Measurements from ENCODE around the gene NCAM2.
A peak's percentile ranks its signal among the peaks of the same experiment; 100 is the strongest.

Gene NCAM2

DNA sequence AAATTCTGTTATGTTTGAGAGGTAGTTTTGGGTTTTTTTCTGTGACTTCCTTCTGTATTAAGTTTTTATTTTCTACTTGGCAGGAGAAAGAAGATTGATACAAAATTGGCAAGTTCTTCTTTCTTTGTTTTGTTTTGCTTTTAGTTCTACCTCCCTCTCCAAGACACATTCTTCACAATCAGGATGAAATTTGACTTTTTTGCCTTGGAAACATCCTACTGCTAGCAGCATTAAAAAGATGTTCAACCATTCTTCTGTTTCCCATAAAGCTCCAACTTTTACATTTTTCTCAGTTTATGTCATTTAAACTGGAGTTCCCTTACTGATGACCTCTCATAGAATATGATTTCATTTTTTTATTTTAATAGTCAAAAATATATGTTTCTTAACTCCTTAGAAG lies 234.8 kb downstream of the NCAM2 start:
- no peak for DNase-seq (ENCODE audit: low read depth)
- H3K4me3 ChIP-seq (ENCODE audit: low read depth, low read length), result no peak overlapping the region
- TF ChIP-seq, protein P1, sequence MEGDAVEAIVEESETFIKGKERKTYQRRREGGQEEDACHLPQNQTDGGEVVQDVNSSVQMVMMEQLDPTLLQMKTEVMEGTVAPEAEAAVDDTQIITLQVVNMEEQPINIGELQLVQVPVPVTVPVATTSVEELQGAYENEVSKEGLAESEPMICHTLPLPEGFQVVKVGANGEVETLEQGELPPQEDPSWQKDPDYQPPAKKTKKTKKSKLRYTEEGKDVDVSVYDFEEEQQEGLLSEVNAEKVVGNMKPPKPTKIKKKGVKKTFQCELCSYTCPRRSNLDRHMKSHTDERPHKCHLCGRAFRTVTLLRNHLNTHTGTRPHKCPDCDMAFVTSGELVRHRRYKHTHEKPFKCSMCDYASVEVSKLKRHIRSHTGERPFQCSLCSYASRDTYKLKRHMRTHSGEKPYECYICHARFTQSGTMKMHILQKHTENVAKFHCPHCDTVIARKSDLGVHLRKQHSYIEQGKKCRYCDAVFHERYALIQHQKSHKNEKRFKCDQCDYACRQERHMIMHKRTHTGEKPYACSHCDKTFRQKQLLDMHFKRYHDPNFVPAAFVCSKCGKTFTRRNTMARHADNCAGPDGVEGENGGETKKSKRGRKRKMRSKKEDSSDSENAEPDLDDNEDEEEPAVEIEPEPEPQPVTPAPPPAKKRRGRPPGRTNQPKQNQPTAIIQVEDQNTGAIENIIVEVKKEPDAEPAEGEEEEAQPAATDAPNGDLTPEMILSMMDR (IDR thresholded peaks at IDR 0.05; ENCODE audit: control insufficient read depth, extremely low read depth, insufficient read depth), result no peak

GRCh38 chr21:21236996-21237395 lies 238.8 kb downstream of the NCAM2 start:
- no peak for DNase-seq (ENCODE audit: low read depth)
- TF ChIP-seq, protein P1 (IDR thresholded peaks at IDR 0.05; ENCODE audit: control insufficient read depth, extremely low read depth, insufficient read depth), result no peak

GRCh38 chr21:21238629-21239400 lies 240.6 kb downstream of the NCAM2 start:
- TF ChIP-seq, protein P1 (IDR thresholded peaks at IDR 0.05; ENCODE audit: control insufficient read depth, extremely low read depth, insufficient read depth), result 0 out of 2 replicates have a peak, but pooled peaks have one; percentile 4
- no peak overlapping the region for H3K4me3 ChIP-seq (ENCODE audit: low read depth, low read length)
- peak; percentile 95 for DNase-seq (ENCODE audit: low read depth)

More at GRCh38 chr21:21236996-21237395, 238.8 kb downstream of the NCAM2 start:
- no peak overlapping the region for H3K4me3 ChIP-seq (ENCODE audit: low read depth, low read length)

DNA sequence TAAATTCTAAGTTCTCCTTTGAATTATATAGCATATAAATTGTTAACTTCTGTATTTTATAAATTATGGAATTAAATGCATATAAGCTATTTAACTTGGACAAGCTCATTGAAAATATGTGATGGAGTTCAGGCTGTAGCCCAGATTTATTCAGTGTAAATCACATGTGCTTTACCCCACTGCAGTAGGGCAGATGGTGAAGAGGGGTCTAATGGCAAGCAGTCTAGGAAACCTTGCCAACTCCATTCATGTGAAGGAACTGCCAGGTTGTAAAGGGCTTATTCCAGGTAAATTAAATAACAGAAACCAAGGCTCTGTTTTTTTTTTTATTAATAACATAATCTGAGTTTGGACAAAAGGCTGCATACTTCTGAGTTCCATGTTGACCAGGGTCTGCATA lies 243.2 kb downstream of the NCAM2 start:
- DNase-seq (ENCODE audit: low read depth), result no peak
- no peak overlapping the region for H3K4me3 ChIP-seq (ENCODE audit: low read depth, low read length)
- TF ChIP-seq, protein P1 (IDR thresholded peaks at IDR 0.05; ENCODE audit: control insufficient read depth, extremely low read depth, insufficient read depth), result no peak

DNA sequence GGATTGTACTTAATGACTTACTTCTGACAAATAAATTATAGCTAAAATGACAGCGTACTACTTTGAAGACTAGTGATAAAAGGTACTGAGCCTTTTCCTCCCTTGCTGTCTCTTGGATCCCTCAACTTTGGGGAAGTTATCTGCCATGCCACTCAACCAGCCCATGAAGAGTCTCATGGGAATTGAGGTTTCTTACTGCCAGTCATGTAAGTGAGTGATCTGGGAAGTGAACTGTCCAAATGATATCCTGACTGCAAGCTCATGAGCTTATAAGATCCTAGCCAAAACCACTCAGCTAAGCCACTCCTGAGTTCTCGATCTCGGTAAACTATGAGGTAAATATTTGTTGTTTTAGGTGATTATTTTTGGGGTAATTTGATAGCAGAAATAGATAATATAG lies 247.8 kb downstream of the NCAM2 start:
- no peak overlapping the region for H3K4me3 ChIP-seq (ENCODE audit: low read depth, low read length)
- TF ChIP-seq, protein P1 (IDR thresholded peaks at IDR 0.05; ENCODE audit: control insufficient read depth, extremely low read depth, insufficient read depth), result no peak
- DNase-seq (ENCODE audit: low read depth), result no peak

GRCh38 chr21:21247424-21247823 lies 249.2 kb downstream of the NCAM2 start:
- TF ChIP-seq, protein P1 (IDR thresholded peaks at IDR 0.05; ENCODE audit: control insufficient read depth, extremely low read depth, insufficient read depth), result no peak
- DNase-seq (ENCODE audit: low read depth), result peak; percentile 75

DNA sequence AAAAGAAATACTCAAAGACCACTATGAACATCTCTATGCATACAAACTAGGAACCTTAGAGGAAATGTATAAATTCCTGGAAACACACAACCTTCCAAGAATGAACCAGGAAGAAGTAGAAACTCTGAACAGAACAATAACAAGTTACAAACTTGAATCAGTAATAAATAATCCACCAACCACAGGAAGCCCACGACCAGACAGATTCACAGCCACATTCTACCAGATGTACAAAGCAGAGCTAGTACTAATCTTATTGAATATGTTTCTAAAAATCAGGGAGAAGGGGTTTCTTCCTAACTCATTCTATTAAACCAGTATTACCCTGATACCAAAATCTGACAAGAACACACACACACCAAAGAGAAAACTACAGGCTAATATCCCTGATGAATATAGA lies 263.8 kb downstream of the NCAM2 start:
- TF ChIP-seq, protein P1 (IDR thresholded peaks at IDR 0.05; ENCODE audit: control insufficient read depth, extremely low read depth, insufficient read depth), result no peak
- no peak for DNase-seq (ENCODE audit: low read depth)
- H3K4me3 ChIP-seq (ENCODE audit: low read depth, low read length), result no peak overlapping the region

More at GRCh38 chr21:21247424-21247823, 249.2 kb downstream of the NCAM2 start:
- no peak overlapping the region for H3K4me3 ChIP-seq (ENCODE audit: low read depth, low read length)

Data from LNCaP clone FGC (cell line).